Thoracic aorta (tissue), 2 donors: ENCODE results near the gene CFAP57. TPM values are rescaled to one million over a fixed set of nuclear protein-coding genes. Genes with fewer than 3 reads are reported as not detected.

Experiments
- ATAC-seq: fragments of 150-250 bp; one replicate; pipeline ENCODE4 v1.8.0; 2017; ENCODE audit warnings: low read depth; ENCODE audit not compliant: insufficient number of reproducible peaks, low FRiP score
- DNase-seq: peaks from one replicate; pipeline ENCODE4 v3.0.0-alpha.2; 2020; ENCODE audit warnings: low spot score
- H3K27ac ChIP-seq, 2 donors: fragments of 200-600 bp; sonication (generic); 1 replicate in 1 of 2; 2 replicates in 1 of 2; pipeline ENCODE4 v1.5.1; 2016; ENCODE audit warnings: mild to moderate bottlenecking in 2 of 2, moderate library complexity in 2 of 2
- H3K27me3 ChIP-seq: fragments of 200-600 bp; sonication (generic); replicated peaks from 2 replicates; pipeline ENCODE4 v1.6.0; 2016; ENCODE audit warnings: mild to moderate bottlenecking; ENCODE audit not compliant: insufficient read depth
- H3K36me3 ChIP-seq: fragments of 200-600 bp; sonication (generic); one replicate; pipeline ENCODE4 v1.5.1; 2016
- H3K4me1 ChIP-seq, 2 donors: fragments of 200-600 bp; sonication (generic); 1 replicate in 1 of 2; 2 replicates in 1 of 2; pipeline versions ENCODE4 v1.5.1 to v1.6.0; 2016; ENCODE audit warnings: low read depth in 2 of 2, mild to moderate bottlenecking in 1 of 2; ENCODE audit not compliant: control insufficient read depth in 1 of 2
- H3K4me3 ChIP-seq: fragments of 200-600 bp; sonication (generic); 2 replicates; pipeline ENCODE4 v1.5.1; 2016; ENCODE audit warnings: mild to moderate bottlenecking
- H3K9me3 ChIP-seq: fragments of 200-600 bp; sonication (generic); 2 replicates; pipeline ENCODE4 v1.5.1; 2016
- CTCF ChIP-seq: fragments of 200-600 bp; sonication (generic); IDR thresholded peaks from one replicate; pipeline ENCODE4 v1.5.1; 2019; ENCODE audit warnings: antibody characterized with exemption
- total RNA-seq, 2 donors: library from RNA; depleted of rRNA; stranded (reverse); fragments of >200 nt; gene quantifications; one replicate each; pipeline versions ENCODE4 v1.1.0 to v1.2.3, GENCODE V29; 2016

Gene CFAP57
- total RNA-seq, 2 donors from 2014 or later: 0.27 to 0.42 TPM

GRCh38 chr1:43293896-43294760 is 122.0 kb downstream of the CFAP57 start:
- DNase-seq (no peak), ATAC-seq (no peak)
- Histone ChIP-seq H3K4me3 (no peak overlapping the region), H3K36me3 (no peaks in the 10 kb centered on the region), H3K9me3 (no peaks in the 10 kb centered on the region), H3K27ac (no peak overlapping the region), H3K27me3 (no peaks in the 10 kb centered on the region), H3K4me1 (peaks cover 13 to 28% of the 10 kb centered on the region in 2 donors)
- TF ChIP-seq CTCF: no peak

- no peak for TF ChIP-seq CTCF
- DNase-seq: no peak
- Histone ChIP-seq H3K4me3 (no peak overlapping the region), H3K27ac (no peak overlapping the region), H3K27me3 (no peaks in the 10 kb centered on the region), H3K36me3 (no peaks in the 10 kb centered on the region), H3K4me1 (peaks cover 13 to 28% of the 10 kb centered on the region in 2 donors), H3K9me3 (no peaks in the 10 kb centered on the region)
- ATAC-seq: no peak
Observed at GRCh38 chr1:43294761-43295160, 122.6 kb downstream of the CFAP57 start.

GRCh38 chr1:43296207-43296606 is 124.1 kb downstream of the CFAP57 start:
- no peaks in the 10 kb centered on the region for H3K9me3 ChIP-seq
- no peak for TF ChIP-seq CTCF
- H3K27ac ChIP-seq: peak overlapping the region; percentile 54 to 63
- no peaks in the 10 kb centered on the region for H3K36me3 ChIP-seq
- H3K4me3 ChIP-seq: no peak overlapping the region
- DNase-seq (no peak), ATAC-seq (no peak)
- peaks cover 13 to 28% of the 10 kb centered on the region in 2 donors for H3K4me1 ChIP-seq
- no peaks in the 10 kb centered on the region for H3K27me3 ChIP-seq

GRCh38 chr1:43298055-43298454 is 125.9 kb downstream of the CFAP57 start:
- H3K27me3 ChIP-seq: no peaks in the 10 kb centered on the region
- peaks cover 13 to 28% of the 10 kb centered on the region in 2 donors for H3K4me1 ChIP-seq
- DNase-seq: no peak
- H3K9me3 ChIP-seq: no peaks in the 10 kb centered on the region
- no peaks in the 10 kb centered on the region for H3K36me3 ChIP-seq
- no peak for TF ChIP-seq CTCF
- H3K4me3 ChIP-seq: no peak overlapping the region
- no peak overlapping the region for H3K27ac ChIP-seq
- no peak for ATAC-seq

GRCh38 chr1:43299101-43299500 is 127.0 kb downstream of the CFAP57 start:
- no peaks in the 10 kb centered on the region for H3K9me3 ChIP-seq
- no peaks in the 10 kb centered on the region for H3K27me3 ChIP-seq
- no peak overlapping the region for H3K27ac ChIP-seq
- peaks cover 13 to 28% of the 10 kb centered on the region in 2 donors for H3K4me1 ChIP-seq
- TF ChIP-seq CTCF: no peak
- ATAC-seq: no peak
- H3K4me3 ChIP-seq: no peak overlapping the region
- DNase-seq: no peak
- H3K36me3 ChIP-seq: no peaks in the 10 kb centered on the region
